Activated gamma-delta T cell treated with Interleukin-2 at 50 U/mL for 16 hours (primary cell): ENCODE results near the gene BNIP3.
"Not testable (repeated sequence)": the region's sequence is repeated elsewhere in the genome, so short reads cannot be mapped to it uniquely, and the experiment has no call there.

ENCODE experiments used
- DNase-seq: peaks from one replicate; pipeline ENCODE4 v3.0.0-alpha.2; 2020

BNIP3 gene

GRCh38 chr10:132001238-132001972 is 19.7 kb upstream of the BNIP3 start:
- DNase-seq = no peak

GRCh38 chr10:131998845-131999681 is 17.3 kb upstream of the BNIP3 start:
- DNase-seq = no peak

GRCh38 chr10:131998050-131998844 is 16.5 kb upstream of the BNIP3 start:
- DNase-seq = no peak

- no peak for DNase-seq
These were observed 15.8 kb upstream of the BNIP3 start for GRCh38 chr10:131997366-131998049.

GRCh38 chr10:131996466-131997365 is 15.0 kb upstream of the BNIP3 start:
- DNase-seq = no peak

- DNase-seq = no peak
These were observed 12.7 kb upstream of the BNIP3 start for GRCh38 chr10:131994435-131994834.

GRCh38 chr10:131993275-131993674 is 11.6 kb upstream of the BNIP3 start:
- DNase-seq = no peak

- no peak for DNase-seq
These were observed 10.0 kb upstream of the BNIP3 start for GRCh38 chr10:131991726-131992125.

GRCh38 chr10:131987786-131988185 is 6.1 kb upstream of the BNIP3 start:
- not testable (repeated sequence) for DNase-seq

- DNase-seq = not testable (repeated sequence)
These were observed 5.6 kb upstream of the BNIP3 start for GRCh38 chr10:131987301-131987700.

- not testable (repeated sequence) for DNase-seq
These were observed 5.1 kb upstream of the BNIP3 start for GRCh38 chr10:131986851-131987250.

GRCh38 chr10:131983780-131984179 is 2.1 kb upstream of the BNIP3 start:
- DNase-seq = no peak

- no peak for DNase-seq
These were observed 1.1 kb upstream of the BNIP3 start for GRCh38 chr10:131982796-131983195.

- no peak for DNase-seq
These were observed 548 bp upstream of the BNIP3 start for GRCh38 chr10:131982185-131982756.

- DNase-seq = no peak
These were observed 828 bp downstream of the BNIP3 start for GRCh38 chr10:131980761-131981428.

GRCh38 chr10:131980321-131980720 is 1.4 kb downstream of the BNIP3 start:
- DNase-seq = no peak

GRCh38 chr10:131979821-131980270 is 1.9 kb downstream of the BNIP3 start:
- no peak for DNase-seq

- no peak for DNase-seq
These were observed 2.4 kb downstream of the BNIP3 start for GRCh38 chr10:131979336-131979735.

- DNase-seq = no peak
These were observed 2.9 kb downstream of the BNIP3 start for GRCh38 chr10:131978851-131979250.

- DNase-seq = no peak
These were observed 3.4 kb downstream of the BNIP3 start for GRCh38 chr10:131978366-131978765.
